ENCODE measurements around the gene LRBA. TPM values are rescaled to one million over a fixed set of nuclear protein-coding genes. Genes with fewer than 3 reads are reported as not detected.

The LRBA gene
- total and polyA plus RNA-seq, 9 of the 15 experiments (the other 6 are each of a cell fraction or from before 2014, with no cell fraction given) = 24.2 to 88.7 (median 59.7) TPM

- no peak for TF ChIP-seq SMC3 (conservative IDR thresholded peaks at IDR 0.05; ENCODE audit: insufficient read depth, low read depth, low read length)
- no peak for TF ChIP-seq TCF7L2 (IDR thresholded peaks at IDR 0.05; ENCODE audit: low read depth, low read length)
- TF ChIP-seq YBX1 (IDR thresholded peaks at IDR 0.05) = no peak
- no peak for TF ChIP-seq ZNF347 (CRISPR knock-in tag; IDR thresholded peaks at IDR 0.05; ENCODE audit: low read depth)
- no peak for TF ChIP-seq XRCC3 (IDR thresholded peaks at IDR 0.05)
- no peak for TF ChIP-seq ZNF174 (CRISPR knock-in tag; IDR thresholded peaks at IDR 0.05)
- TF ChIP-seq ZBTB1 (CRISPR knock-in tag; IDR thresholded peaks at IDR 0.05; ENCODE audit: borderline replicate concordance, low read depth) = no peak
- peak; percentile 98 for TF ChIP-seq ZNF197 (CRISPR knock-in tag; IDR thresholded peaks at IDR 0.05; ENCODE audit: low read depth)
- TF ChIP-seq SAFB2 (IDR thresholded peaks at IDR 0.05; ENCODE audit: borderline replicate concordance, low read depth, low read length, severe bottlenecking) = no peak
- no peak for TF ChIP-seq MLX (CRISPR knock-in tag; conservative IDR thresholded peaks at IDR 0.05)
- no peak for TF ChIP-seq AFF4 (CRISPR knock-in tag; IDR thresholded peaks at IDR 0.05)
- TF ChIP-seq HNRNPH1 (optimal IDR thresholded peaks at IDR 0.05; ENCODE audit: low read depth, low read length) = no peak
- peak; percentile 97 for TF ChIP-seq ERF (CRISPR knock-in tag; IDR thresholded peaks at IDR 0.05)
- no peak for TF ChIP-seq TAF9B (IDR thresholded peaks at IDR 0.05; ENCODE audit: partially characterized antibody)
- no peak for TF ChIP-seq ZNF609 (CRISPR knock-in tag; IDR thresholded peaks at IDR 0.05; ENCODE audit: borderline replicate concordance)
- no peak for TF ChIP-seq KAT2B (IDR thresholded peaks at IDR 0.05; ENCODE audit: low read depth, low read length)
- TF ChIP-seq YY1 (IDR thresholded peaks at IDR 0.05; ENCODE audit: borderline replicate concordance in 1 of 3, control insufficient read depth in 1 of 3, extremely low read depth in 1 of 3, insufficient read depth in 3 of 3, insufficient read length in 1 of 3, insufficient replicate concordance in 2 of 3, low read depth in 1 of 3, low read length in 2 of 3) = peak in 2 of 3 experiments; percentile 22 to 68
- TF ChIP-seq SREBF2 (CRISPR knock-in tag; IDR thresholded peaks at IDR 0.05) = no peak
Measured at GRCh38 chr4:151038452-151039157, 23.5 kb upstream of the LRBA start (continued).

Measured in K562 (cell line).